ENCODE results near the gene CNOT3. TPM values are rescaled to one million over a fixed set of nuclear protein-coding genes. Genes with fewer than 3 reads are reported as not detected.
A peak's percentile ranks its signal among the peaks of the same experiment; 100 is the strongest.

The CNOT3 gene
- total RNA-seq, 1 donor from 2014 or later = 39.4 TPM

DNA sequence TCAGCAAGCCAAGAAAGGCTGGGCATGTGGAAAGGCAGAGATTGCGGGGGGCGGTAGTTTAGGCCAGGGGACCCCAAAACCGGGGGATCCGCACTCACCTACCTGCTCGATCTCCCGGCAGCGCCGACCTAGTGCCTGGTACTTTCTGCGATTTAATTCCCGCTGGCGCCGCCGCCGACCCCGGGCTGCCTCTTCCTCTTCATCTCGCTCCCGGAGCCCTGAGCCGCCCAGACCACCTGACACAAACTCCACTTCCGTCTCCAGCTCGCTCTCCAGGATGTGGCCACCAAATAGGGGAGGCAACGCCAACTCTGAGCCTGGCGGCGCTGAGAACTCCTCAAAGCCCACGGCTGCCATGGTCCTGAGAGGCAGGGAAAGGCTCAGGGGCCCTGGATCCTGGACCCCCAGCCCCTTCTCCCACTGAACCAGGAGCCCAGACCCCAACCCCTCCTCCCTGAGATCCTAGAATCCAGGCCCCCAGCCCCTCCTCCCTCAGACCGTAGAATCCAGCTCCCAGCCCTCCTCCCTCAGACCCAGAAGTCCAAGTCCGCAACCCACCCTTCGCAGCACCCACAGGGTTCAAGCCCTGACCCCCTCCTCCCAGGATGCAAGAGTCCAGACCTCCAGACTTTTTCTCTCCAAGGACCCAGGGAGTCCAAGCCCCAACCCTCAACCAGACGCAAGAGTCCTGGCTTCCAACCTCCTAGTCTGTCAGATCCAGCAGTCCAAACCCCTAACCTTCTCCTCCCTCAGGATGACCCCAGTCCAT lies 23.0 kb upstream of the CNOT3 start:
- H3K9me3 ChIP-seq = no peaks in the 10 kb centered on the region
- DNase-seq = peak; percentile 76
- ATAC-seq = peak; percentile 62
- peaks cover 22% of the 10 kb centered on the region for H3K4me1 ChIP-seq
- peaks cover 37% of the 10 kb centered on the region for H3K36me3 ChIP-seq
- intact Hi-C loops (cut with DNase I) = no loop called here
- H3K27me3 ChIP-seq = no peaks in the 10 kb centered on the region
- peak overlapping the region; percentile 97 for H3K4me3 ChIP-seq
- TF ChIP-seq, protein P1, sequence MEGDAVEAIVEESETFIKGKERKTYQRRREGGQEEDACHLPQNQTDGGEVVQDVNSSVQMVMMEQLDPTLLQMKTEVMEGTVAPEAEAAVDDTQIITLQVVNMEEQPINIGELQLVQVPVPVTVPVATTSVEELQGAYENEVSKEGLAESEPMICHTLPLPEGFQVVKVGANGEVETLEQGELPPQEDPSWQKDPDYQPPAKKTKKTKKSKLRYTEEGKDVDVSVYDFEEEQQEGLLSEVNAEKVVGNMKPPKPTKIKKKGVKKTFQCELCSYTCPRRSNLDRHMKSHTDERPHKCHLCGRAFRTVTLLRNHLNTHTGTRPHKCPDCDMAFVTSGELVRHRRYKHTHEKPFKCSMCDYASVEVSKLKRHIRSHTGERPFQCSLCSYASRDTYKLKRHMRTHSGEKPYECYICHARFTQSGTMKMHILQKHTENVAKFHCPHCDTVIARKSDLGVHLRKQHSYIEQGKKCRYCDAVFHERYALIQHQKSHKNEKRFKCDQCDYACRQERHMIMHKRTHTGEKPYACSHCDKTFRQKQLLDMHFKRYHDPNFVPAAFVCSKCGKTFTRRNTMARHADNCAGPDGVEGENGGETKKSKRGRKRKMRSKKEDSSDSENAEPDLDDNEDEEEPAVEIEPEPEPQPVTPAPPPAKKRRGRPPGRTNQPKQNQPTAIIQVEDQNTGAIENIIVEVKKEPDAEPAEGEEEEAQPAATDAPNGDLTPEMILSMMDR (IDR thresholded peaks at IDR 0.05) = no peak
- peak overlapping the region; percentile 90 for H3K27ac ChIP-seq

DNA sequence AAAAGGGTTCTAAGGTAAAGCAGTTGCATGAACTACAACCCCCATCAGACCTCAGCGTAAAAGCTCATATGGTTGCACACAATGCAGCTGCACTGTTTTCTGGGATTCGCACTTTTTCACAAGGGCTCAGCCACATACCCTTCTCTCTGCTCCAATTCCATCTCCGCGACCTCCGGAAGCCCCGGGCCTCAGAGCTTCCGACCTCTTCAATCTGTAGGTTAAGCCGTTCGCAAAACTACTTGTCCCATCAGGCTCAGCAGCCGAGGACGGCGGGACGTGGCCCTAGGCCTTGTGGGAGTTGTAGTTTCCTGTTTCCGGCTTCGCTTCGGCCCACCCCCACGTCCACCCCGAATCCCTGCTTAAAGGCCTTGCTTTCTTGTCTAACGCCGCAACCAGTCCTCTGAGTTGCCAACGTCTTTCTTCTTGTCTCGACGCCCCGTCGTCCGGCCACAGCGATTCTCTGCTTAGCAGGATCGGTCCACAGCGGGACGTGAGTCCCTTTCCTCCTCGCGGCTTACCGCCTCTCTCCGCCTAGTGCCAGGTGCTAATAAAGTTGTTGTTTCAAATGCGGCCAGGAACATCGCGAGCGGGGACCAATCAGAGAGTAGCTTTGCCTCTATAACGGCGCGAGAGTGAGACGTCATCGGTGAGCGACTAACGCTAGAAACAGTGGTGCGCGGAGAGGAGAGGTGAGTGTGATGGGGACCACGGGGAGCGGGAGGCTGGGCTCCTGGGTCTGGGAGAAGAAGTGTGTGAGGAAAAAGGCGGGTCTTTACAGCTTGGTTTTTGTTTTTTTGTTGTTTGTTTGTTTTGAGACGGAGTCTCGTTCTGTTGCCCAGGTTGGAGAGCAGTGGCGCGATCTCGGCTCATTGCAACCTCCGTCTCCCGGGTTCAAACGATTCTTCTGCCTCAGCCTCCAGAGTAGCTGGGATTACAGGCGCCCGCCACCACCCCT lies 22.2 kb upstream of the CNOT3 start, which contains the start of the genes PRPF31 and TFPT:
Gene PRPF31 (plus strand): TSS at position 646 of the 955 bp plus-strand sequence. CDS start 2,525 bp downstream, outside the sequence.
Gene TFPT (minus strand): TSS at position 549 of the 955 bp plus-strand sequence. CDS start 388 bp downstream, at position 161.
- peaks cover 37% of the 10 kb centered on the region for H3K36me3 ChIP-seq
- peak within 1 kb of the TSS; percentile 97 for H3K4me3 ChIP-seq
- H3K4me1 ChIP-seq = peaks cover 22% of the 10 kb centered on the region
- TF ChIP-seq, protein P1 (IDR thresholded peaks at IDR 0.05) = no peak
- no peaks in the 10 kb centered on the region for H3K9me3 ChIP-seq
- no peaks in the 10 kb centered on the region for H3K27me3 ChIP-seq
- DNase-seq = peak; percentile 97
- intact Hi-C loops (cut with DNase I) = no loop called here
- peak; percentile 95 for ATAC-seq
- peak within 1 kb of the TSS; percentile 90 for H3K27ac ChIP-seq

DNA sequence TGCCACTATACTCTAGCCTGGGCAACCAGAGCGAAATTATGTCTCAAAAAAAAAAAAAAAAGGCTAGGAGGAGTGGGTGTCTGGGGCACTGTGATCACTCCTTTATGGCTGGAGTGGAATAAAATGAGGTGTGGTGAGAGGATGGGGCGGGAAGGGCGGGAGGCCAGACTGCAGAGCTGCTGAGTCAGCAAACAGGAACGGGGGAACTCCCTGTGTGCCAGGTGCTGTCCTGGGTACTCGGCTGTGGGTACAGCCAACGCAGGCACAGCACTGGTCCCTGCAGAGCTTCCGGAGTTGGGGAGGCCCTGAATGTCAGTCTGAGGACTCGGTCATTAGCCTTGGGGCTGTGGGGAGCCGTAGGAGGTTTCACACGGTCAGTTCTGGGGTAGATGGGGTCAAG lies 16.3 kb upstream of the CNOT3 start:
- H3K27ac ChIP-seq = no peak overlapping the region
- ATAC-seq = no peak
- intact Hi-C loops (cut with DNase I) = no loop called here
- H3K4me1 ChIP-seq = peaks cover 6% of the 10 kb centered on the region
- H3K9me3 ChIP-seq = no peaks in the 10 kb centered on the region
- H3K36me3 ChIP-seq = peaks cover 82% of the 10 kb centered on the region
- no peaks in the 10 kb centered on the region for H3K27me3 ChIP-seq
- no peak overlapping the region for H3K4me3 ChIP-seq
- no peak for DNase-seq
- TF ChIP-seq, protein P1 (IDR thresholded peaks at IDR 0.05) = no peak

DNA sequence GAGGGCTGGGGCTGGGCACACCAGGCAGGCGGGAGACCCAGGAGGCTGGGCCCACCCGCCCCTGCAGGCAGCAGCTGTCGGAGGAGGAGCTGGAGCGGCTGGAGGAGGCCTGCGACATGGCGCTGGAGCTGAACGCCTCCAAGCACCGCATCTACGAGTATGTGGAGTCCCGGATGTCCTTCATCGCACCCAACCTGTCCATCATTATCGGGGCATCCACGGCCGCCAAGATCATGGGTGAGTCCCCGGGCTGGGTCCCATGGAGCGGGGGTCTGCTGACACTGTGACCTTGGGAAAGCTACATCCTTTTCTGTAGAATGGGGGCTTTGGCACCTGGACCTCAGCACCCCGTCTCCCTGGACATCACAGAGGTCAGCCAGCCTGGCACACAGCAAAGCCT lies 13.9 kb upstream of the CNOT3 start:
- TF ChIP-seq, protein P1 (IDR thresholded peaks at IDR 0.05) = no peak
- intact Hi-C loops (cut with DNase I) = no loop called here
- ATAC-seq = no peak

DNA sequence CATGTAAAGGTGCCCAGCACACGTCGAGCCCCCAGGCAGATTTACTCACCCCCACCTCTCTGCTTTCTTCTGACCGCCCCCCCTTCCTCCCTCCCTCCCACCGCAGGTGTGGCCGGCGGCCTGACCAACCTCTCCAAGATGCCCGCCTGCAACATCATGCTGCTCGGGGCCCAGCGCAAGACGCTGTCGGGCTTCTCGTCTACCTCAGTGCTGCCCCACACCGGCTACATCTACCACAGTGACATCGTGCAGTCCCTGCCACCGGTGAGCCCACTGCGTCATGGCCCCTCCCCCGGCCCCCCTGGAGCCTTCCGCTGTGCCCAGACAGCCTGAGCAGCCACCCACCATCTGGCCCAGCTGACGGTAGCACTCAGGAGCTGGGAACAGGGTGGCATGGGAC lies 13.2 kb upstream of the CNOT3 start:
- H3K4me1 ChIP-seq = no peaks in the 10 kb centered on the region
- intact Hi-C loops (cut with DNase I) = no loop called here
- no peaks in the 10 kb centered on the region for H3K27me3 ChIP-seq
- H3K4me3 ChIP-seq = no peak overlapping the region
- no peak for DNase-seq
- TF ChIP-seq, protein P1 (IDR thresholded peaks at IDR 0.05) = no peak
- ATAC-seq = no peak
- no peak overlapping the region for H3K27ac ChIP-seq
- H3K9me3 ChIP-seq = no peaks in the 10 kb centered on the region
- H3K36me3 ChIP-seq = peaks cover 98% of the 10 kb centered on the region

More for the DNA sequence above, 13.9 kb upstream of the CNOT3 start:
- DNase-seq = no peak
- Histone ChIP-seq H3K27me3 (no peaks in the 10 kb centered on the region), H3K4me1 (no peaks in the 10 kb centered on the region), H3K36me3 (peaks cover 98% of the 10 kb centered on the region), H3K9me3 (no peaks in the 10 kb centered on the region), H3K4me3 (no peak overlapping the region), H3K27ac (no peak overlapping the region)

All from upper lobe of right lung (tissue), 1 donor.